ENCODE measurements around the gene RNASE1. TPM values are rescaled to one million over a fixed set of nuclear protein-coding genes. Genes with fewer than 3 reads are reported as not detected.

RNASE1 gene
- total and polyA plus RNA-seq, 2 experiments from 2014 or later: 0.56 to 1.7 TPM

DNA sequence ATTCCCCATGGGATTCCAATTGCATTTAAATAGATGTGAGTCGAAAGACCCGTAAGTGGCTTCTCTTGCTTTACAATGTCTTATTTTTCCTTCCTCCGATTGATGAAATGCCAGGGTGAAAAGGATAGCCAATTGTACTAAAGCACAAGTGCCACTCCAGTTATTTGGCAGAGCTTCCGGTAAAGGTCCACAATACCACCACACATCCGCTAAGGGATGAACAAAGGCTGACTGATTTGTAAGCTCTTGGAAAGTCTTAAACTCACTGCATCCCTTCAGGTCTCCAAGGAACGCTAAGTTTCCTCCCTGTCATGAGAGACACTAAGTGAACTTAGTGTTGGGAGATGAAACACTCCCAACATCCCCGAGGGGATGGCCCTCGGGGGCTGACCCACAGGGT lies 21.2 kb upstream of the RNASE1 start:
- no peak overlapping the region for H3K4me2 ChIP-seq
- no peak for DNase-seq (ENCODE audit: low spot score)
- H4K20me1 ChIP-seq (replicated peaks; ENCODE audit: insufficient read depth): no peaks in the 10 kb centered on the region
- H3K4me3 ChIP-seq: no peak overlapping the region
- peaks cover 7% of the 10 kb centered on the region; the same call in 1 of the 2 replicates for H3F3A ChIP-seq (replicated peaks; ENCODE audit: low read depth)
- no peaks in the 10 kb centered on the region for H3K27me3 ChIP-seq (ENCODE audit: insufficient read depth)
- no peak overlapping the region for H3K27ac ChIP-seq (ENCODE audit: low read depth)
- H3K9me2 ChIP-seq (ENCODE audit: insufficient read depth): peaks cover 9% of the 10 kb centered on the region
- ATAC-seq: no peak
- no peaks in the 10 kb centered on the region for H3K36me3 ChIP-seq (ENCODE audit: insufficient read depth)
- Mint-ChIP-seq H3K9me3 (peaks cover 24% of the 10 kb centered on the region), H3K27ac (no peak overlapping the region), H3K4me1 (peaks cover 47% of the 10 kb centered on the region), H3K36me3 (ENCODE audit: low read depth) (peaks cover 41% of the 10 kb centered on the region), H3K27me3 (ENCODE audit: insufficient read depth, low read depth, poor library complexity) (peaks cover 17% of the 10 kb centered on the region), H3K4me3 (no peak overlapping the region)
- H3K79me2 ChIP-seq (replicated peaks; ENCODE audit: insufficient read depth): no peaks in the 10 kb centered on the region
- no peak for TF ChIP-seq JUNB (IDR thresholded peaks at IDR 0.05; ENCODE audit: unreplicated experiment)
- TF ChIP-seq STAT1 (IDR thresholded peaks at IDR 0.05; ENCODE audit: unreplicated experiment): no peak
- TF ChIP-seq, protein P1, sequence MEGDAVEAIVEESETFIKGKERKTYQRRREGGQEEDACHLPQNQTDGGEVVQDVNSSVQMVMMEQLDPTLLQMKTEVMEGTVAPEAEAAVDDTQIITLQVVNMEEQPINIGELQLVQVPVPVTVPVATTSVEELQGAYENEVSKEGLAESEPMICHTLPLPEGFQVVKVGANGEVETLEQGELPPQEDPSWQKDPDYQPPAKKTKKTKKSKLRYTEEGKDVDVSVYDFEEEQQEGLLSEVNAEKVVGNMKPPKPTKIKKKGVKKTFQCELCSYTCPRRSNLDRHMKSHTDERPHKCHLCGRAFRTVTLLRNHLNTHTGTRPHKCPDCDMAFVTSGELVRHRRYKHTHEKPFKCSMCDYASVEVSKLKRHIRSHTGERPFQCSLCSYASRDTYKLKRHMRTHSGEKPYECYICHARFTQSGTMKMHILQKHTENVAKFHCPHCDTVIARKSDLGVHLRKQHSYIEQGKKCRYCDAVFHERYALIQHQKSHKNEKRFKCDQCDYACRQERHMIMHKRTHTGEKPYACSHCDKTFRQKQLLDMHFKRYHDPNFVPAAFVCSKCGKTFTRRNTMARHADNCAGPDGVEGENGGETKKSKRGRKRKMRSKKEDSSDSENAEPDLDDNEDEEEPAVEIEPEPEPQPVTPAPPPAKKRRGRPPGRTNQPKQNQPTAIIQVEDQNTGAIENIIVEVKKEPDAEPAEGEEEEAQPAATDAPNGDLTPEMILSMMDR (conservative IDR thresholded peaks at IDR 0.05; ENCODE audit: low read depth in 2 of 2): no peak
- no peak for TF ChIP-seq NANOG (IDR thresholded peaks at IDR 0.05; ENCODE audit: borderline replicate concordance)
- no peak for TF ChIP-seq EZH2 (IDR thresholded peaks at IDR 0.05; ENCODE audit: low read depth, unreplicated experiment)
- TF ChIP-seq POLR2AphosphoS5 (IDR thresholded peaks at IDR 0.05; ENCODE audit: low read depth): no peak
- no peak for TF ChIP-seq CREB1 (CRISPR knock-in tag; IDR thresholded peaks at IDR 0.05; ENCODE audit: low read depth)
- TF ChIP-seq, protein P2, sequence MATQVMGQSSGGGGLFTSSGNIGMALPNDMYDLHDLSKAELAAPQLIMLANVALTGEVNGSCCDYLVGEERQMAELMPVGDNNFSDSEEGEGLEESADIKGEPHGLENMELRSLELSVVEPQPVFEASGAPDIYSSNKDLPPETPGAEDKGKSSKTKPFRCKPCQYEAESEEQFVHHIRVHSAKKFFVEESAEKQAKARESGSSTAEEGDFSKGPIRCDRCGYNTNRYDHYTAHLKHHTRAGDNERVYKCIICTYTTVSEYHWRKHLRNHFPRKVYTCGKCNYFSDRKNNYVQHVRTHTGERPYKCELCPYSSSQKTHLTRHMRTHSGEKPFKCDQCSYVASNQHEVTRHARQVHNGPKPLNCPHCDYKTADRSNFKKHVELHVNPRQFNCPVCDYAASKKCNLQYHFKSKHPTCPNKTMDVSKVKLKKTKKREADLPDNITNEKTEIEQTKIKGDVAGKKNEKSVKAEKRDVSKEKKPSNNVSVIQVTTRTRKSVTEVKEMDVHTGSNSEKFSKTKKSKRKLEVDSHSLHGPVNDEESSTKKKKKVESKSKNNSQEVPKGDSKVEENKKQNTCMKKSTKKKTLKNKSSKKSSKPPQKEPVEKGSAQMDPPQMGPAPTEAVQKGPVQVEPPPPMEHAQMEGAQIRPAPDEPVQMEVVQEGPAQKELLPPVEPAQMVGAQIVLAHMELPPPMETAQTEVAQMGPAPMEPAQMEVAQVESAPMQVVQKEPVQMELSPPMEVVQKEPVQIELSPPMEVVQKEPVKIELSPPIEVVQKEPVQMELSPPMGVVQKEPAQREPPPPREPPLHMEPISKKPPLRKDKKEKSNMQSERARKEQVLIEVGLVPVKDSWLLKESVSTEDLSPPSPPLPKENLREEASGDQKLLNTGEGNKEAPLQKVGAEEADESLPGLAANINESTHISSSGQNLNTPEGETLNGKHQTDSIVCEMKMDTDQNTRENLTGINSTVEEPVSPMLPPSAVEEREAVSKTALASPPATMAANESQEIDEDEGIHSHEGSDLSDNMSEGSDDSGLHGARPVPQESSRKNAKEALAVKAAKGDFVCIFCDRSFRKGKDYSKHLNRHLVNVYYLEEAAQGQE (IDR thresholded peaks at IDR 0.05; ENCODE audit: unreplicated experiment): no peak
- TF ChIP-seq, protein P3, sequence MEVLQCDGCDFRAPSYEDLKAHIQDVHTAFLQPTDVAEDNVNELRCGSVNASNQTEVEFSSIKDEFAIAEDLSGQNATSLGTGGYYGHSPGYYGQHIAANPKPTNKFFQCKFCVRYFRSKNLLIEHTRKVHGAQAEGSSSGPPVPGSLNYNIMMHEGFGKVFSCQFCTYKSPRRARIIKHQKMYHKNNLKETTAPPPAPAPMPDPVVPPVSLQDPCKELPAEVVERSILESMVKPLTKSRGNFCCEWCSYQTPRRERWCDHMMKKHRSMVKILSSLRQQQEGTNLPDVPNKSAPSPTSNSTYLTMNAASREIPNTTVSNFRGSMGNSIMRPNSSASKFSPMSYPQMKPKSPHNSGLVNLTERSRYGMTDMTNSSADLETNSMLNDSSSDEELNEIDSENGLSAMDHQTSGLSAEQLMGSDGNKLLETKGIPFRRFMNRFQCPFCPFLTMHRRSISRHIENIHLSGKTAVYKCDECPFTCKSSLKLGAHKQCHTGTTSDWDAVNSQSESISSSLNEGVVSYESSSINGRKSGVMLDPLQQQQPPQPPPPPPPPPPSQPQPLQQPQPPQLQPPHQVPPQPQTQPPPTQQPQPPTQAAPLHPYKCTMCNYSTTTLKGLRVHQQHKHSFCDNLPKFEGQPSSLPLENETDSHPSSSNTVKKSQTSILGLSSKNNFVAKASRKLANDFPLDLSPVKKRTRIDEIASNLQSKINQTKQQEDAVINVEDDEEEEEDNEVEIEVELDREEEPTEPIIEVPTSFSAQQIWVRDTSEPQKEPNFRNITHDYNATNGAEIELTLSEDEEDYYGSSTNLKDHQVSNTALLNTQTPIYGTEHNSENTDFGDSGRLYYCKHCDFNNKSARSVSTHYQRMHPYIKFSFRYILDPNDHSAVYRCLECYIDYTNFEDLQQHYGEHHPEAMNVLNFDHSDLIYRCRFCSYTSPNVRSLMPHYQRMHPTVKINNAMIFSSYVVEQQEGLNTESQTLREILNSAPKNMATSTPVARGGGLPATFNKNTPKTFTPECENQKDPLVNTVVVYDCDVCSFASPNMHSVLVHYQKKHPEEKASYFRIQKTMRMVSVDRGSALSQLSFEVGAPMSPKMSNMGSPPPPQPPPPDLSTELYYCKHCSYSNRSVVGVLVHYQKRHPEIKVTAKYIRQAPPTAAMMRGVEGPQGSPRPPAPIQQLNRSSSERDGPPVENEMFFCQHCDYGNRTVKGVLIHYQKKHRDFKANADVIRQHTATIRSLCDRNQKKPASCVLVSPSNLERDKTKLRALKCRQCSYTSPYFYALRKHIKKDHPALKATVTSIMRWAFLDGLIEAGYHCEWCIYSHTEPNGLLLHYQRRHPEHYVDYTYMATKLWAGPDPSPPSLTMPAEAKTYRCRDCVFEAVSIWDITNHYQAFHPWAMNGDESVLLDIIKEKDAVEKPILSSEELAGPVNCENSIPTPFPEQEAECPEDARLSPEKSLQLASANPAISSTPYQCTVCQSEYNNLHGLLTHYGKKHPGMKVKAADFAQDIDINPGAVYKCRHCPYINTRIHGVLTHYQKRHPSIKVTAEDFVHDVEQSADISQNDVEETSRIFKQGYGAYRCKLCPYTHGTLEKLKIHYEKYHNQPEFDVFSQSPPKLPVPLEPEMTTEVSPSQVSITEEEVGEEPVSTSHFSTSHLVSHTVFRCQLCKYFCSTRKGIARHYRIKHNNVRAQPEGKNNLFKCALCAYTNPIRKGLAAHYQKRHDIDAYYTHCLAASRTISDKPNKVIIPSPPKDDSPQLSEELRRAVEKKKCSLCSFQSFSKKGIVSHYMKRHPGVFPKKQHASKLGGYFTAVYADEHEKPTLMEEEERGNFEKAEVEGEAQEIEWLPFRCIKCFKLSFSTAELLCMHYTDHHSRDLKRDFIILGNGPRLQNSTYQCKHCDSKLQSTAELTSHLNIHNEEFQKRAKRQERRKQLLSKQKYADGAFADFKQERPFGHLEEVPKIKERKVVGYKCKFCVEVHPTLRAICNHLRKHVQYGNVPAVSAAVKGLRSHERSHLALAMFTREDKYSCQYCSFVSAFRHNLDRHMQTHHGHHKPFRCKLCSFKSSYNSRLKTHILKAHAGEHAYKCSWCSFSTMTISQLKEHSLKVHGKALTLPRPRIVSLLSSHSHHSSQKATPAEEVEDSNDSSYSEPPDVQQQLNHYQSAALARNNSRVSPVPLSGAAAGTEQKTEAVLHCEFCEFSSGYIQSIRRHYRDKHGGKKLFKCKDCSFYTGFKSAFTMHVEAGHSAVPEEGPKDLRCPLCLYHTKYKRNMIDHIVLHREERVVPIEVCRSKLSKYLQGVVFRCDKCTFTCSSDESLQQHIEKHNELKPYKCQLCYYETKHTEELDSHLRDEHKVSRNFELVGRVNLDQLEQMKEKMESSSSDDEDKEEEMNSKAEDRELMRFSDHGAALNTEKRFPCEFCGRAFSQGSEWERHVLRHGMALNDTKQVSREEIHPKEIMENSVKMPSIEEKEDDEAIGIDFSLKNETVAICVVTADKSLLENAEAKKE (CRISPR knock-in tag; IDR thresholded peaks at IDR 0.05): no peak
- TF ChIP-seq ZNF114 (CRISPR knock-in tag; IDR thresholded peaks at IDR 0.05): no peak
- no peak for TF ChIP-seq ZNF331 (CRISPR knock-in tag; IDR thresholded peaks at IDR 0.05; ENCODE audit: low read depth)
- TF ChIP-seq EZH2phosphoT487 (IDR thresholded peaks at IDR 0.05; ENCODE audit: unreplicated experiment): no peak
- TF ChIP-seq, protein P4, sequence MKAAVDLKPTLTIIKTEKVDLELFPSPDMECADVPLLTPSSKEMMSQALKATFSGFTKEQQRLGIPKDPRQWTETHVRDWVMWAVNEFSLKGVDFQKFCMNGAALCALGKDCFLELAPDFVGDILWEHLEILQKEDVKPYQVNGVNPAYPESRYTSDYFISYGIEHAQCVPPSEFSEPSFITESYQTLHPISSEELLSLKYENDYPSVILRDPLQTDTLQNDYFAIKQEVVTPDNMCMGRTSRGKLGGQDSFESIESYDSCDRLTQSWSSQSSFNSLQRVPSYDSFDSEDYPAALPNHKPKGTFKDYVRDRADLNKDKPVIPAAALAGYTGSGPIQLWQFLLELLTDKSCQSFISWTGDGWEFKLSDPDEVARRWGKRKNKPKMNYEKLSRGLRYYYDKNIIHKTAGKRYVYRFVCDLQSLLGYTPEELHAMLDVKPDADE (IDR thresholded peaks at IDR 0.05): no peak
- H2AFZ ChIP-seq: no peak overlapping the region
- H3K4me1 ChIP-seq (ENCODE audit: insufficient read depth): peaks cover 37% of the 10 kb centered on the region
